Measurements from ENCODE around the gene ANXA5. TPM values are rescaled to one million over a fixed set of nuclear protein-coding genes. Genes with fewer than 3 reads are reported as not detected.

The ANXA5 gene
- total RNA-seq, 4 donors from 2014 or later, result 78.1 to 137 (median 94.2) TPM

GRCh38 chr4:121642876-121643585 is 53.7 kb downstream of the ANXA5 start:
- intact Hi-C loops (cut with DNase I; ENCODE audit: low total_unique reads), result no loop called here
- 85 to 87% methylated on average over 8 of the region's 8 CpGs for WGBS, 2 donors
- TF ChIP-seq POLR2A (IDR thresholded peaks at IDR 0.05), result no peak
- TF ChIP-seq CTCF (IDR thresholded peaks at IDR 0.05), result no peak

GRCh38 chr4:121642292-121642691 is 54.5 kb downstream of the ANXA5 start:
- TF ChIP-seq POLR2A (IDR thresholded peaks at IDR 0.05), result no peak
- TF ChIP-seq CTCF (IDR thresholded peaks at IDR 0.05), result no peak
- intact Hi-C loops (cut with DNase I; ENCODE audit: low total_unique reads), result no loop called here
- DNase-seq (ENCODE audit: low spot score in 2 of 2), result no peak
- H3K4me3 ChIP-seq (ENCODE audit: low read depth, poor library complexity, severe bottlenecking), result no peak overlapping the region
- 73 to 85% methylated on average over 2 of the region's 2 CpGs for WGBS, 2 donors

More at GRCh38 chr4:121642876-121643585, 53.7 kb downstream of the ANXA5 start:
- DNase-seq (ENCODE audit: low spot score in 2 of 2), result no peak
- no peak overlapping the region for H3K4me3 ChIP-seq (ENCODE audit: low read depth, poor library complexity, severe bottlenecking)

DNA sequence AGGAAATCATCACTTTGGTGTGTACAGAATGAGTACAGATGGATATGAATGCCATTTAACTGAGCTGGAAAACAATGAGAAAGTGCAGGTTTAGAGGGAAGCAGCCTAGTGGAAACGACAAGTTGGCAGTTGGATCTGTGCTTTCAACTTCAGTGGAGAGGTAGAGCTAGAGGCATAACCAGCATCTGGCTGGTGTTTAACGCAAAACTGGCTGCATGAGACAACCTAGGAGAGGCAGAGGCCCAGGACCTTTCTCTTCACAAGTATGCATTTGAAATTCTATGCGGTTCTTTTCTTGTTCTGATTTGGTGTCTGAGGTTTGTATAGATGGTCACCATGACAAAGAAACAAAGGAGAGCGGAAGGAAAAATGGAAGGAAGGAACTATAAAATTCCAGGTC is 63.1 kb downstream of the ANXA5 start:
- WGBS, 2 donors, result 57 to 60% methylated on average over 4 of the region's 4 CpGs
- H3K4me3 ChIP-seq (ENCODE audit: low read depth, poor library complexity, severe bottlenecking), result no peak overlapping the region
- TF ChIP-seq POLR2A (IDR thresholded peaks at IDR 0.05) (no peak), CTCF (IDR thresholded peaks at IDR 0.05) (no peak)
- intact Hi-C loops (cut with DNase I; ENCODE audit: low total_unique reads), result no loop called here
- DNase-seq (ENCODE audit: low spot score in 2 of 2), result no peak

- H3K4me3 ChIP-seq (ENCODE audit: low read depth, poor library complexity, severe bottlenecking), result no peak overlapping the region
- 90 to 95% methylated on average over 9 of the region's 9 CpGs for WGBS, 2 donors
- intact Hi-C loops (cut with DNase I; ENCODE audit: low total_unique reads), result no loop called here
- DNase-seq (ENCODE audit: low spot score in 2 of 2), result no peak
- no peak for TF ChIP-seq POLR2A (IDR thresholded peaks at IDR 0.05)
- TF ChIP-seq CTCF (IDR thresholded peaks at IDR 0.05), result no peak
These were observed 64.1 kb downstream of the ANXA5 start for GRCh38 chr4:121632636-121633035.

Other genes starting within 250 kb of the ANXA5 start
- not detected for gene SMIM43, start 68.2 kb upstream of the ANXA5 start, total RNA-seq
- 10 to 100 TPM; 15.2 to 35.7 (median 21.2) TPM for gene EXOSC9, start 104.3 kb upstream of the ANXA5 start, total RNA-seq
- gene CCNA2, start 126.9 kb upstream of the ANXA5 start, total RNA-seq, result 1 to 10 TPM; 2.0 to 7.3 (median 4.0) TPM
- 10 to 100 TPM; 11.7 to 19.8 (median 11.9) TPM for gene BBS7, start 173.5 kb upstream of the ANXA5 start, total RNA-seq